Left forelimb (tissue), 1 donor: ENCODE results near the gene RFTN1.
"Not testable (repeated sequence)": the region's sequence is repeated elsewhere in the genome, so short reads cannot be mapped to it uniquely, and the experiment has no call there.

Source experiments
- DNase-seq: peaks from one replicate; pipeline ENCODE4 v3.0.0-alpha.2; 2018; ENCODE audit warnings: low spot score

RFTN1 gene

DNA sequence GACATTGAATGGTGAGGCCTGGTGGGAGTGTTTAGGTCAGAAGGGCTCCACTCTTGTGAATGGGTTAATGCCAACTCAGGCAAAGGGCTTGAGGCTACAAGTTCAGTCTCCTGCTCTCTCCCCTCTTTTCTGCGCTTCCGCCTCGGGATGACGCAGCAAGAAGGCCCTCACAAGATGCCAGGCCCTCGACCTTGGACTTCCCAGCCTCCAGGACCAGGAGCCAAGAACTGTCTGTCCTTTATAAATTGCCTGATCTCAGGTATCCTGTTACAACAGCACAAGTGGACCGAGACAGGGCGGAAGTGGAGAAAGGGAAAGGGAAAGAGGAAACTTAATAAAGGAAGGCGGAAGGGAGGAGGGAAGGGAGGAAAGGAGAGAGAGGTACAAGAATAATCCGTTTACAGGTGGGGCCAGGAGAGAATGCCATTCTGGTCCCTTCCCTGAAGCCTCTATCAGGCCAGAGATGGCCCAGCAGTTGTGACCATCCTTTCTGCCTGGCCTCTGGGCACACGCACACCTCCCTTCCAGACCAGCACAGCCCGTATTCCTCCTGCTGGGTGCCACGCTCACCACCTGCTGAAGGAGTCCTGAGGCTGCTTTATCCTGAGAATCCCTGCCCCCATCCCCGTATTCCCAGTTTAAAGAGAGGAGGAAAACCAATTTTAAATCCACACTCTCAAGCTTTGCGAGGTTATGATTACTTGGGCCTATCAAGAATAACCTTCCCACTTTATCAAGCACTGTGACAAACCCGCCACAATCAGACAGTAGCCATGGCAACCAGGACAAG, 184.3 kb downstream of the RFTN1 start:
- DNase-seq, result no peak

DNA sequence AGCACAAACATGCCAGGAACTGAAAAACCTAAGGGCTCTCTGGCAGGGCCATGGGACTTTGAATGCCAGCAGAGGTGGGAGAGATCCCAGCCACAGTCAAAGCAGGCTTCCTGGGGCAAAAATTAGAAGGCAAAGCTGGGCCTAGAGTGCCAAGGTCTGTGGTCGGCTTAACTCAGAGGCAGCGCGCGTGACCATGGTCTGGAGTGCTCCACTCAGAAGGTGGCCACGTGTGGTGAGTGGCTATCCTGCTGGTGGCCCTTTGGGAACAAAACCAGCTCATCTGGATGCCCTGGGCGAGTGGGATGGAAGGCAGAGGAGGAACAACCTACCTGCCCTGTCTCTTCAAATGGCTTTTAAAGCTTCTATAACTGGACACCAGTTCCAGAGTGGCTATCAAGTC, 185.4 kb downstream of the RFTN1 start:
- no peak for DNase-seq

DNA sequence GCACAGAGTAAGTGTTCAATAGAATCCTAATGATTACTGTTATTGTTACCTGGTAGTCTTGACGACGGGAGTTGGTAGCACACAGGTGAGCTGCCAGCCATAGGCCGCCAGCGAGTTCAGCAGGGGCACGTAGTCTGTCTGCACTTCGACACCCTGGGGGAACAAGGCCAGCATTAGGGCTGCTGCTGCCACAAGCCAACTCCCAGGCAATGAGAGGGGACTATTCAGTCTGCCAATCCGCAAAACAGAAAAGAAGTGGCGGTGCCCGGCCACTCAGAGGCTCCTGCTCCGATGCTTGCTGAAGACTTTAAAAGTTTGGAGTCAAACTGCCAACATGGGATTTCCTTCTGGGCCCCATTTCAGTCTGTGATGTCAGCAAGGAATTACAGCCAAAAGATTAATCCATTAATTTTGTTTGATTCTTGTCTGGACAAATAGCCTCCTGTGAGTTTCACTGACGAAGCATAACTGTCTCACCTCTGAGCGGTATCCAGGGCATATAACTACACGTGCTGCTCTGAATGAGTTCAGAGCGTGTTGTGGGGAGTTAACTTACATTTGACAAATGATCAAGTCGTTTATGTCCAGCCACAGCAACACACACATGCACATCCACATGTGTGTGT, 186.7 kb downstream of the RFTN1 start:
- DNase-seq, result no peak

DNA sequence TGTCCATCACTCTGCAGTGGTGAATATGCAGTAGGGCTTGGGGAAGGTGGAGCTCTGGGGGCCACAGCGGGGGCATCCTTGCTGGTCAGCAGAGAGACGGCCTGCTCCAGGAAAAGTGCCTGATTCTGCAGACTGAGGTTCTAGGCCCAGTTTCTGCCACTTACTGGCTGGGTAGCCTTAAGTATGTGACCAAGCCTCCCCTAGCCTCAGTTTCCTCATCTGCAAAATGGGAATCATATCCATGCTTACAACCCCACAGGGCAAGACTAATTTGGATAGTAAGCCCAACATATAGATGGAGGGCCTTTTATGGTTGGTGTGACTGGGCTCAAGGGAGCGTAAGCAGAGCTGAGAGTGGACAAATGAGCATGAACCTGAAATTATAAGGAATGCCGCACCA, 187.6 kb downstream of the RFTN1 start:
- DNase-seq, result no peak

DNA sequence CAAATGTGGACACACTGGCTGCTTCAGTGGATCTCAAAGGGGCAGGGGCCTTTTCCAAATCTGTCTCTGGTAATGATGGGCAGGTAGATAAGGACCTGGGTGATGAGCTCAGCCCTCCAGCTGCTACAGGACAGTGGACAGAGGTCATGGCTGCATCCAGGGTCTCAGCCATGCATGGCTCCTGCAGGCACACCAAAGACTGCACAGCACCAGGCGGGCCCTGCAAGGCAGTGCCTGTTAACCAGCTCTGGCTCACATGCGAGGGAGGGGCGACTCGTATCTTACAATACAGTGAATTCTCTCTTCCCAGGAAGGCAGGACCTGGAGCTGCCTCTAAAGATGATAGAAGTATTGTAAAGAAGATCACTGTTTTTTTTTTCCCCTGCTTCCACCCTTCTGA, 189.8 kb downstream of the RFTN1 start:
- no peak for DNase-seq

DNA sequence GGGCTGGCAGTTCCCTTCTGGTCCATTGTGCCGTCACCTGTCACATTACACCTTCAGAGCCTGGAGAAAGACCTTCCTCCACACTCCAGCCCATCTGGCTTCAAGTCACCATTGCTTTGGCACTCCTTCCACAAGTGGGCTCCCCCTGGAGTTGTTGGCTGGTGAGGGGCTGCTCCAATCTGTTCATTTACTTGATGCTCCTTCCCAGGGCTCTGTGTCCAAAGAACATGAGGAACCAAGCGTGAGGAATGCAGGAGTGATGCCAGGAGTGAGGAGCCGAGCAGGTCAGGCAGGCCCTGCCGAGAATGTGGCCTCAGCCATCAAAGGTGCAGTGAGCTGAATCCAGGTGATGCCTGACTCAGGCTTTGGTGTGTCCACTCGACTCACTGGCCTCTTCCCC, 191.3 kb downstream of the RFTN1 start:
- DNase-seq, result no peak

DNA sequence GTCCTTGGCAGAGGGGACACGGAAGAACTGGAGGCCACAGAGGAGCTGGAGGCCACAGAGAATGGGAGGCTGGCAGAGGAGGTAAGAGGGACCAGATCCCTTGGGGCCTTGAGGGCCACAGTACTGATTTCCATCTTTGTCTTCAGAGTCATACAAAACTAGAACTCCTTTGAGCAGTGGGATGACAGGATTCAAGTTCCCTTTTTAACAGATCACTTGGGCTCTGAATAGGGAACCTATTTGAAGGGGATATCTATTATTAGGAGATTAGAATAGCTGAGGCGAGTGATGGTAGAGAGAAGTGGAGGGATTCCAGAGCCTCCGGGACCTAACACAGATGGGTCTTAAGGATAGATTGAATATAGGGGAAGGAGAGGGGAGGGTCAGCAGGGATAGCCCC, 192.8 kb downstream of the RFTN1 start:
- no peak for DNase-seq

DNA sequence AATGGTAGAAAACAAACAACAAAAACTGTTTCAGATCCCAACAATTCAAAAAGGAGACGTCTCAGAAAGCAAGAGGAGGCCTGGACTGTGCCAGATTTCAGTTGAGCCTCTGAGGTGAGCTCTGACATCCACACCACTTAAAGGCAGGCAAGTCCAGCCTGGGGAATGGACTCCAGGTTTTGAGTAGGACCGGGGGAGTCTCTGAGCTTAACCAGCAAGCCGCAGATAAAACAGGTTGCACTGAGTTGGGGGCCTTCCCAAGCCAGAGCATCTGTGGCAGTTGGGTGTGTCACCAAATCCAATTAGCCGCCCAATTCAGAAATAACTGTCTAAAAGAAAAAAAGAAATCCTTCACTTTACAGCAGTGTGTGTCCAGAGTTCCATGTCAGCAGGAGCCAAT, 193.8 kb downstream of the RFTN1 start:
- DNase-seq, result no peak

DNA sequence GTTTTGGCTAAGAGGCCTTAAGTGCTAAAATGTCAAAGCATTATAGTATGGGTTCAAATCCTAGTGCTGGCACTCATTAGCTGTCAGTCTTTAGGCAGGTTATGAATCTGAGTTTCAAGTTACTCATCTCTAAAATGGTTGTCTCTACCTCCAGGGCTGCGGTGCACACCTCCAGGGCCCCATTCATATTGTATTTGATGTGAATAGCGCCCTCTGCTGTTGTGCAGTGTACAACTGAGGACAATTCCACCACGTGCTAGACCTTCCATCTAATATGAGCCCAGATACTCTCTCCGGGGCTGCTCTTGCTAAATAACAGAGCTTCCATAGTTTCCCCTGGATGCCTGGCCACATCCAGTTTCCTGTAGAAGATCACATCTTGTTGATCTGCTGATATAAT, 194.2 kb downstream of the RFTN1 start:
- DNase-seq, result no peak

DNA sequence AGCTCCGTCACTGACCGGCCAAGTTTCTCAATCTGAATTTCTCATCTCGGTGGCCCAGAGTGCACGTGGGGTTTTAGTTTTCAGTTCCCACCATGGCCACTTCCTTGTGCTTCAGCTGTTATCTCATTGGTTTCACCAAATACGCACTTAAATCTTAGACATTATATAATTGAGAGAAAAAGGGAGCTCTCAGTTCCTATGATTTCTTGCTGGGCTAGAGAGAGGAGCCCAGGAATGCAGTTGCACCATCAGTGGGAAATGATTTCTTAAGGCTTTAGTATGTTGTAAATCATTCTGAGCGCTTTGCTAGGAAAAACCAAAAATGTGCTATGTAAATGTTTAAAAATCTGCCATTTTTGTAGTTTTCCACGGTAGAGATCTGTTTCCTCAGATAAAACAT, 195.3 kb downstream of the RFTN1 start:
- DNase-seq, result no peak

DNA sequence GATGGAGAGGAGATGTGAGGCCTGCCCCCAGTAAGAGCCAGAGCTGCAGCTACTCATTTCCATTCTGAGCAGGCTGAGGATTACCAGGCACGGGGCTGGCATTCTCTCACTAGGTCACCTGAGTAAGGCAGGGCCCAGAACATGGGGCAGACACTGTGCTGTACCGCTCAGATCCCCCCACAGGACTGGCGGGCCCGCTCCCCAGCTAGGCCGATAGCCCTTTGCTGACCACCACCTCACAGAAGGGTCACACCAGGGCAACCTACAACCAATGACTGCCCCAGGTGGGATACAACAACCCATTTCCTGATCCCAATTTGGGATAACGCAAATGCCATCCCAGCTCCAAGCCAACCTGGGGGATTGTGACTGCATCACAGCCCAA, 195.9 kb downstream of the RFTN1 start:
- no peak for DNase-seq

DNA sequence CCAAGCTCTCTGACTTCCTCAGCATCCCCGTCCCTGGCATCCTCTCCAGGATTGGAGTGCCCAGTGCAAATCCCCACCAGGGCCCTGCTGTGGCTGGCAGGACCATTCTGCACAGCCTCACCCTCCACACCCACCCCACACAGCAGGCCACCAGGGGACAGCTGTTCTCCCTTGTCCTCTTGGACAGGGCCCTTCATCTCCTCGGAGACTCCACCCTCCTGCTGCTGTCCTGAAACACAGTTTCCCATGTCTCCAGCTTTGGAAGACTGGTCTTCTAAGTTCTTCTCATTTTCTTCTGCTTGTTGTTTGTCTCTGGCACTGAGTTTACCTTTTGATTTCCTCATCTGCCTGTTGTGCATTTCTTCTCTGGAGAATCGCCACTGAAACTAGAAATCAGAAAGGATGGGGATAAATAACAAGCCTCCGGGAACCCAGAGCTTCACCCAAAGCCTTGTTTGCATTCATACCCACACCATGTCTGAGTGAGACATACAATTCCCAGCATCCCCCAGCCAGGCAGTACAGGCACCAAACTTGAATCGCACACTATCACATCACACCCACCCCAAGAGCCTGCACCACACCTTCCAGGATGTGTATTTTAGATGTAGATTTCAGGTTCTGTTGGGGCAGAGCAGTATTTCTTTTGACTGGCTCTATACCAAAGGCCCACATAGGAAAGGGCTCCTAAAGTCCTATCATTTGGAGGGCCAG, 196.5 kb downstream of the RFTN1 start:
- DNase-seq, result no peak

DNA sequence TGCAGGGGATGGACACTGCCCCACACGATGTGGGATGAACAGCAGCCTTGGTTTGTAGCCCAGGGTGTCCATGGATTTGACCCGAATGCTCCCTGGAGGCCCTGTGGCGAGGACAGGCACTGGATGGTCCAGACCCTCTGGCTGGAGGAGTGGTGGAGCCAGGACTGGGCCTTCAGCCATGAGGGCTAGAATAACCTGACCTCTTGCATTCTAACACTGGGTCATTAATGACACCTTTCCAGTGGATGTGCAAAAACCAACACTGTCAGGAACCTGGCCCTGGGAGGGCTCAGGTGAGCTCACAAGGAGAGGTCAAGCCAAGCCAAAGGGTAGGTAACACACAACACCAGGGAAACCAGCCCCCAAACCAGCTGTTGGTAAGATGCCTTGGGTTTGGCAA, 197.1 kb downstream of the RFTN1 start:
- DNase-seq, result no peak

DNA sequence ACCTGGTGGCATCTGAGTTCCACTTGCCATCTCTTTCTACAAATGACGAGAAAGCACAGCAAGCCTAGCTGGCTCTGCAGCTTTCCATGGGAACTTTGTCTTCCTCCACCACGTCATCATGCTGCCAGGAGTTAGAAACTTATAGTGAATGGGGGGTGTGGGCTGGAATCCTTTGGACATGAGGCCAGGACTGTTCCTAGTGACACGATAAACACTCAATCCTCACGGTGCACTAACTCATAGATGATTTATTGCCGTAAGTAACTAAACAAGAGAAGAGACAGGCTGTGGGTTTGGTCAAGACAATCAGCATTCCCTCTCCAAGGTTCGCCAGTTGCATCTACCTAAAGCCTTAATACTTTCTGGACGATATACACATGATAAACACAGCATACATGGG, 197.9 kb downstream of the RFTN1 start:
- DNase-seq, result no peak

DNA sequence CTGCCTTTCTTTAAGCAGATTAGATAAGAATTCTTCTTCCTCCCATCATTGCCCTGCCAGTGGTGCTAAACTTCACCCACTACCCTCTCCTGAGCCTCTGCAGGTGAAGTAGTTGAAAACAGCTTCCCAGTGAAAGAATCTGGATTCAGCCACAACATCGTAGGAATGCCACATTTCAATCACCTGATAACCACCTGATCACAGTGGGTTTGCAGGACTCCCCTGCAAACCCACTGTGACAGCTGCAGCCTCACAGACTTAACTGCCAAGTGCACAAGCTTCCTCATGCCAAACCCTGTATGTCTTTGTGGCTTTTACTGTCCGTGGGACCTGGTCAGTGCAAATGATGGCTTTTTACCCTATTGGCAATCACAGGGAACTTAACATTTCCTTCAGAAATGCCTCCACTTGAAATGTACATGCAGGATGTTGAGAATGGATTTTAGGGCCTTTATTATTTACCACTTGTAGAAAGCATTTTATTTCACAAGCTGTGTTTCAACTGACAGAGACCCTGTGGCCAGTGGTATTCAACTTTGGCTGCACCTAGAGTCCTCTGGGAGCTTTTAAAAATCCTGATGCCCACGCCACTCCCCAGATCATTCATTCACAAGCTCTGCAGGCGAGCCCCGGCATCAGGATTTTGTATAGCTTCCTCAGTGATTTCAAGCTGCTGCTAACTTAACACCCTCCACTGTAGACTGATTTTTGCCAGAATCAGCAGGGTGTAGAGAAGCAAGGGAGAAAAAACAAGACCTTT, 199.4 kb downstream of the RFTN1 start:
- DNase-seq, result no peak

DNA sequence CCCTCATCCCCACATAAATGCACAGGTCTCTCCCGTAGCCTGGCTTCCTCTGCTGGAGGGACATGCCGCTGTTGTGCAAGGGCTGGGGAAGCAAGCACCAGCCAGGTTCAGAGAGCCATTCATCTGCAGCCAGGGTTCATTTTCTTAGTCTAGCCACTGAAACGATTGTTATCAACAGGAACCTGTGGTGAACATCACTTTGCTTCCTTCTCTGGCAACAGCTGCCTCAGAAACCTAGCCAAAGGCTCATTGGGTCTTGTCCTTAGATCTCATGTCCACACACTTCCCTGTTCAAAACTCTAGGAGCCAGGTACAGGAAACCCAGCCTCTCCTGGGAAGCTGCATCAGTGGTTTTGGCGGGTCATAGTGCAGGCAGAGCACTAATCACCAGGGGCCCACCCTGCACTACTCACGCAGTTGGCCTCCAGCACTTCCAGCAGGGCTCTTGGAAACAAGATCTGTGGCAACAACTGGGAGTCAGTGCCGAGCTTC, 201.5 kb downstream of the RFTN1 start:
- no peak for DNase-seq

DNA sequence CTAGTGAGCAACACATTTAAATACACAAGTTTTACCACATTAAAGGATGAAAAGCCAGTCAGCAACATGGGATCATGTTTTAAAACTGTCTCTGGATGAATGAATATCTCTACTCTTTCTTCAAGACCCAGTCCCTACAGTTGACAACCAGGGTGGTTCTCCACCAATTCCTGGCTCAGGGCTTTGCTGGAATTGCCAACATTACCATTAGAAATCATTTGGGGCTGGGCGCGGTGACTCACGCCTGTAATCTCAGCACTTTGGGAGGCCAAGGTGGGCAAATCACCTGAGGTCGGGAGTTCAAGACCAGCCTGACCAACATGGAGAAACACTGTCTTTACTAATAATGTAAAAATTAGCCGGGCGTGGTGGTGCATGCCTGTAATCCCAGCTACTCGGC, 203.0 kb downstream of the RFTN1 start:
- not testable (repeated sequence) for DNase-seq

DNA sequence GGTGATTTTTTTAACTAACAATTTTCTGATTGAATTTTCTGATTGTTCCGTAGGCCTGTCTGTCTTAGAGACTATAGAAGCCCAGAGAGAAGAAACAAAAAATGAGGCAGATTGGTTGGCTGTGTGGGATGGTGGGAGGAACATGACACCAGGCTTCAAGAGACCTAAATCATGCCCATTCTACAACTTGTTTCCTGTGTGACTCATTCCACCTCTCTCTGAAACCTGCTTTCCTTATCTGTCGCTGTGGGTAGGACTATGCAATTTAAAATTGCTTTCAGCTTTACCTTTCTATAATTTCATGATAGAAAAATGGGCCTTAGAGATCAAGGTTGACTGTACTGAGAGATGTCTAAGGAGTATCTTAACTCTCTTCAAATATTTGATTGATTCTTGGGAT, 203.9 kb downstream of the RFTN1 start:
- DNase-seq, result no peak

DNA sequence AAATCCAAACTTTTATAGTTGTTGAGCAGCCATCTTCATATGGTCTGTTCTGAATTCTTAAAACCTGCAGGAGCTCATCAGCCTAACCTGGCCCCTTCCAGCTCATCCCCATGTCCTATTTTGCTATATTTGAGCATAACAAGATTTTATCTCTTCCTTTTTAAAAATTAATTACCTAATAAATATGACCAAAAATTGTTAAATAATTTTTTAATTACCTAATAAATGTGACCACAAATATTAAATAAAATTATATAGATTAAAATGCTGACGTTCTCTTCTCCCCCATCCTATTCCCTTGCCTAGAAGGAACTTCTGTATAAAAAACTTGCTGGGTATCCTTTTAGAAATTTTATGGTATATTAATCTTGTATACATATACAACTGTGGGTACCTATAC, 204.8 kb downstream of the RFTN1 start:
- DNase-seq, result no peak

DNA sequence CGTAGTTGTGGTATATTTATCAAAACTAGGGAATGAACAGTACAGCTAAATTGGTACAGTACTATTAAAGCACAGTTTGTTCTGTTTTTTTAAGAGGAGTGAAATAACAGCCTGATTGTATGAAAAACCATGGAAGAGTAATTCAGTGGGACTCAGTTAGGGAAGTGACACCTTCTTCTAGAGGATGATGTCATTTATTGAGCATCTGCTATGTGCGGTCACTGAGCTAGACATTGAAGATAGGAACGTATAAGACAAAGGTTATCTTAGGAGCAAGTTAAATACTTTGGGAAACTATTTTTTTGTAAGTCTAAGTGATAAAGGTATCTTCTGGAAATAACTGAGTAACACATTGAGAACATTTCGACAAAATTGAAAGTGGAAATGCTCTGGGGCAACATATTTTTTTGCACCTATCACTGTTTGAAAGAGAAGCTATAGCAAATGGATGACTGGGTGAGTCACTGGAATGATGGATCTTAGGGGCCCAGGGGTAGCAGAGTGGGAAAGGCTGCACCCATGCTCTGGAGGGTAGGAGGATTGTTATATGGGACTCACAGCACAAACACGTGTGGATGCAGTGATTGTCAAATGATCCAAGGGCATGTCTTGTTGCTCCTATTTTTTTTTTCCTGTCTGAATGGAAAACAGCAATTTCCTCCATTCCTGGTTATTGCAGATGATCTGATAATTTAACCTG, 205.5 kb downstream of the RFTN1 start:
- no peak for DNase-seq

DNA sequence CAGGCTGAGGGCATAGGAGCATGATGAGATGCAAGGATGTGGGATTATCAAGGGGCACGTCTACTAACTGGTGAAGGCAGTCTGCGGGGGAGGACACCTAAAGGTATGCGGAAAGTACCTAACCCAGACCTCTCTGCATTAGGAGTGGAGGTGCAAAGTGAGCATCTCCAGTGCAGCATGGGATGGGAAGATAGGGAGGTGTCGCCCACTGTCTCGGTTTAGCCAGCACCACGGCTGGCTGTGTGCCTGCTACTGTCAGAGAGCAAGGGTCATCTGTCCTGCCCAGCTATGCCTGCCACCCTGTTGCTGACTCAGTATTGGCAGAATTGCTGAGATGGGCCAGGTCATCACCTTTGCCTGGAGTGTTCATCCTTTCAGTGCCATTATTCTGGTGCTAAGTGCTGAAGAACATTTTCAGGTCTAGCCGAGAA, 208.4 kb downstream of the RFTN1 start:
- DNase-seq, result no peak
